ENCODE measurements around the gene NBL1.

- TF ChIP-seq REST (IDR thresholded peaks at IDR 0.05; ENCODE audit: unreplicated experiment): no peak
- TF ChIP-seq EZH2 (IDR thresholded peaks at IDR 0.05; ENCODE audit: low read depth, unreplicated experiment): no peak
- TF ChIP-seq, protein P1, sequence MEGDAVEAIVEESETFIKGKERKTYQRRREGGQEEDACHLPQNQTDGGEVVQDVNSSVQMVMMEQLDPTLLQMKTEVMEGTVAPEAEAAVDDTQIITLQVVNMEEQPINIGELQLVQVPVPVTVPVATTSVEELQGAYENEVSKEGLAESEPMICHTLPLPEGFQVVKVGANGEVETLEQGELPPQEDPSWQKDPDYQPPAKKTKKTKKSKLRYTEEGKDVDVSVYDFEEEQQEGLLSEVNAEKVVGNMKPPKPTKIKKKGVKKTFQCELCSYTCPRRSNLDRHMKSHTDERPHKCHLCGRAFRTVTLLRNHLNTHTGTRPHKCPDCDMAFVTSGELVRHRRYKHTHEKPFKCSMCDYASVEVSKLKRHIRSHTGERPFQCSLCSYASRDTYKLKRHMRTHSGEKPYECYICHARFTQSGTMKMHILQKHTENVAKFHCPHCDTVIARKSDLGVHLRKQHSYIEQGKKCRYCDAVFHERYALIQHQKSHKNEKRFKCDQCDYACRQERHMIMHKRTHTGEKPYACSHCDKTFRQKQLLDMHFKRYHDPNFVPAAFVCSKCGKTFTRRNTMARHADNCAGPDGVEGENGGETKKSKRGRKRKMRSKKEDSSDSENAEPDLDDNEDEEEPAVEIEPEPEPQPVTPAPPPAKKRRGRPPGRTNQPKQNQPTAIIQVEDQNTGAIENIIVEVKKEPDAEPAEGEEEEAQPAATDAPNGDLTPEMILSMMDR (conservative IDR thresholded peaks at IDR 0.05; ENCODE audit: low read depth in 2 of 2): no peak
- no peak for TF ChIP-seq ETS1 (IDR thresholded peaks at IDR 0.05)
- TF ChIP-seq EZH2phosphoT487 (IDR thresholded peaks at IDR 0.05; ENCODE audit: unreplicated experiment): no peak
- no peak for TF ChIP-seq POLR2AphosphoS5 (IDR thresholded peaks at IDR 0.05; ENCODE audit: low read depth)
- TF ChIP-seq CREB1 (CRISPR knock-in tag; IDR thresholded peaks at IDR 0.05; ENCODE audit: low read depth): no peak
- TF ChIP-seq ZNF331 (CRISPR knock-in tag; IDR thresholded peaks at IDR 0.05; ENCODE audit: low read depth): no peak
- TF ChIP-seq NANOG (IDR thresholded peaks at IDR 0.05; ENCODE audit: borderline replicate concordance): no peak
- no peak for TF ChIP-seq STAT1 (IDR thresholded peaks at IDR 0.05; ENCODE audit: unreplicated experiment)
- TF ChIP-seq ZNF462 (CRISPR knock-in tag; IDR thresholded peaks at IDR 0.05): no peak
Measured at GRCh38 chr1:19695772-19696171, 51.7 kb downstream of the NBL1 start.

Data from GM23338 (cell line).